Measurements from ENCODE around the gene SNX21. TPM values are rescaled to one million over a fixed set of nuclear protein-coding genes. Genes with fewer than 3 reads are reported as not detected.

The SNX21 gene
- total and polyA plus RNA-seq, 9 of the 15 experiments (the other 6 are each of a cell fraction or from before 2014, with no cell fraction given) = 0.10 to 1.2 (median 0.42) TPM

DNA sequence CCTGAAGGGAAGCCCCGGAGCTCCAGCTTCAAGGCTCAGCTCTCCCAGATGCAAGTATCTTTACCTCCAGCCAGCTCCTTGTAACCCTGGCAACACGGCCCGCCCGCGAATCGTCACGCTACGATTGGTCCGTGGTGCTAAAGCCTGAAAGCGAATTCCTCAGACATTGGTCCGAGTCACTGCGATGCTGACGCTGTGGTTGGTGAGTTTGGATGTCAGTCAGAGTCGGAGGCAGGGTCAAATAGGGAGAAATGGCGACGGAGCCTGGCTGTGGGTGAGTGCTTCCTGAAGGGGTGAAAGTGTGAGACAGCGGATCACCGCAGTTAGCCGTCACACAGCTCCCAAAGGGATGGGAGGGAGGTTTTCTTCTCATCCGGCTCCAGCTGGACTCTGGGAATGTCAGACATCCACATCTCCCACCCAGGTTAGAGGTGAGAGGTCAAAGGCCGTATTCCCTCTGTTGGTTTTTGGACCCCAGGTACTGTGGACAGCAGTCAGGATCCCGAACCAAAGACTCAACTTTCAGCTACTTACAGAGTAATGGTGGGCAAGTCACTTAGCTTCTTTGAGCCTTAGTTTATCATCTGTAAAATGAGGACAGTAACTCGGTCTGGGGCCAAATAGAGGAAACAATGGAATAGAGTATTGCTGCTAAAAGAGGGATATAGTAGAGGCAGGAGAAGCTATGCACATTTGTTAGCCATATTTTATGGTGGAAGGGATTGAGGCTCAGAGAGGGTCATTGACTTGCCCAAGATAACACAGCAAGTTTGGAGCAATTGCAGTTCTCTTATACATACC lies 47.6 kb downstream of the SNX21 start, which contains the start of gene ZSWIM1 (continued):
- TF ChIP-seq, protein P1, sequence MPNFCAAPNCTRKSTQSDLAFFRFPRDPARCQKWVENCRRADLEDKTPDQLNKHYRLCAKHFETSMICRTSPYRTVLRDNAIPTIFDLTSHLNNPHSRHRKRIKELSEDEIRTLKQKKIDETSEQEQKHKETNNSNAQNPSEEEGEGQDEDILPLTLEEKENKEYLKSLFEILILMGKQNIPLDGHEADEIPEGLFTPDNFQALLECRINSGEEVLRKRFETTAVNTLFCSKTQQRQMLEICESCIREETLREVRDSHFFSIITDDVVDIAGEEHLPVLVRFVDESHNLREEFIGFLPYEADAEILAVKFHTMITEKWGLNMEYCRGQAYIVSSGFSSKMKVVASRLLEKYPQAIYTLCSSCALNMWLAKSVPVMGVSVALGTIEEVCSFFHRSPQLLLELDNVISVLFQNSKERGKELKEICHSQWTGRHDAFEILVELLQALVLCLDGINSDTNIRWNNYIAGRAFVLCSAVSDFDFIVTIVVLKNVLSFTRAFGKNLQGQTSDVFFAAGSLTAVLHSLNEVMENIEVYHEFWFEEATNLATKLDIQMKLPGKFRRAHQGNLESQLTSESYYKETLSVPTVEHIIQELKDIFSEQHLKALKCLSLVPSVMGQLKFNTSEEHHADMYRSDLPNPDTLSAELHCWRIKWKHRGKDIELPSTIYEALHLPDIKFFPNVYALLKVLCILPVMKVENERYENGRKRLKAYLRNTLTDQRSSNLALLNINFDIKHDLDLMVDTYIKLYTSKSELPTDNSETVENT (CRISPR knock-in tag; IDR thresholded peaks at IDR 0.05) = 0 out of 2 replicates have a peak, but pooled peaks have one; percentile 41
- TF ChIP-seq ETV1 (tag; conservative IDR thresholded peaks at IDR 0.05; ENCODE audit: low read depth) (peak; percentile 34), FOS (IDR thresholded peaks at IDR 0.05; ENCODE audit: extremely low read depth, insufficient read length) (peak; percentile 100), NR2C1 (IDR thresholded peaks at IDR 0.05) (peak; percentile 98), NR2C1 (tag; IDR thresholded peaks at IDR 0.05) (peak; percentile 99), ETV5 (CRISPR knock-in tag; IDR thresholded peaks at IDR 0.05; ENCODE audit: low read depth) (peak; percentile 62; the same call in 1 of the 2 replicates), RBM25 (IDR thresholded peaks at IDR 0.05; ENCODE audit: low read depth, low read length, severe bottlenecking) (peak; percentile 99), MIER1 (IDR thresholded peaks at IDR 0.05; ENCODE audit: low read depth) (0 out of 2 replicates have a peak, but pooled peaks have one; percentile 46), SAP30 (IDR thresholded peaks at IDR 0.05; ENCODE audit: borderline replicate concordance, insufficient read depth, low read depth, low read length, poor library complexity, severe bottlenecking) (peak; percentile 68), MTA1 (IDR thresholded peaks at IDR 0.05; ENCODE audit: borderline replicate concordance) (0 out of 2 replicates have a peak, but pooled peaks have one; percentile 38), FOXJ2 (tag; IDR thresholded peaks at IDR 0.05) (0 out of 2 replicates have a peak, but pooled peaks have one; percentile 44), SOX6 (IDR thresholded peaks at IDR 0.05) (0 out of 2 replicates have a peak, but pooled peaks have one; percentile 40), ZNF274 (IDR thresholded peaks at IDR 0.05; ENCODE audit: borderline replicate concordance, low read depth, low read length) (no peak), SP2 (IDR thresholded peaks at IDR 0.05; ENCODE audit: extremely low read depth, low read depth, low read length, poor library complexity, severe bottlenecking) (peak; percentile 96), POLR2B (IDR thresholded peaks at IDR 0.05; ENCODE audit: low read depth, partially characterized antibody) (peak; percentile 95), CSDE1 (IDR thresholded peaks at IDR 0.05) (peak in 1 of 2 experiments; percentile 96; a peak in 2 of 4 replicates), L3MBTL2 (IDR thresholded peaks at IDR 0.05) (peak; percentile 53; the same call in 1 of the 2 replicates), ZNF589 (CRISPR knock-in tag; IDR thresholded peaks at IDR 0.05; ENCODE audit: low read depth) (0 out of 2 replicates have a peak, but pooled peaks have one; percentile 38)
- TF ChIP-seq, protein P2, sequence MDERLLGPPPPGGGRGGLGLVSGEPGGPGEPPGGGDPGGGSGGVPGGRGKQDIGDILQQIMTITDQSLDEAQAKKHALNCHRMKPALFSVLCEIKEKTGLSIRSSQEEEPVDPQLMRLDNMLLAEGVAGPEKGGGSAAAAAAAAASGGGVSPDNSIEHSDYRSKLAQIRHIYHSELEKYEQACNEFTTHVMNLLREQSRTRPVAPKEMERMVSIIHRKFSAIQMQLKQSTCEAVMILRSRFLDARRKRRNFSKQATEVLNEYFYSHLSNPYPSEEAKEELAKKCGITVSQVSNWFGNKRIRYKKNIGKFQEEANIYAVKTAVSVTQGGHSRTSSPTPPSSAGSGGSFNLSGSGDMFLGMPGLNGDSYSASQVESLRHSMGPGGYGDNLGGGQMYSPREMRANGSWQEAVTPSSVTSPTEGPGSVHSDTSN (CRISPR knock-in tag; IDR thresholded peaks at IDR 0.05; ENCODE audit: low read depth) = peak; percentile 98
- TF ChIP-seq, protein P2 (tag; conservative IDR thresholded peaks at IDR 0.05; ENCODE audit: low read depth) = peak; percentile 99
- TF ChIP-seq, protein P3, sequence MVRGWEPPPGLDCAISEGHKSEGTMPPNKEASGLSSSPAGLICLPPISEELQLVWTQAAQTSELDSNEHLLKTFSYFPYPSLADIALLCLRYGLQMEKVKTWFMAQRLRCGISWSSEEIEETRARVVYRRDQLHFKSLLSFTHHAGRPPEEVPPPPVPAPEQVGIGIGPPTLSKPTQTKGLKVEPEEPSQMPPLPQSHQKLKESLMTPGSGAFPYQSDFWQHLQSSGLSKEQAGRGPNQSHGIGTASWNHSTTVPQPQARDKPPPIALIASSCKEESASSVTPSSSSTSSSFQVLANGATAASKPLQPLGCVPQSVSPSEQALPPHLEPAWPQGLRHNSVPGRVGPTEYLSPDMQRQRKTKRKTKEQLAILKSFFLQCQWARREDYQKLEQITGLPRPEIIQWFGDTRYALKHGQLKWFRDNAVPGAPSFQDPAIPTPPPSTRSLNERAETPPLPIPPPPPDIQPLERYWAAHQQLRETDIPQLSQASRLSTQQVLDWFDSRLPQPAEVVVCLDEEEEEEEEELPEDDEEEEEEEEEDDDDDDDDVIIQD (CRISPR knock-in tag; IDR thresholded peaks at IDR 0.05) = no peak
